Neural progenitor cell (in vitro differentiated cells): ENCODE measurements around the gene LGALS7B.

Experiments used
- CTCF ChIP-seq: fragments of 200-600 bp; sonication (generic); IDR thresholded peaks from 2 replicates; pipeline ENCODE4 v1.5.1; 2017; ENCODE audit warnings: antibody characterized with exemption, mild to moderate bottlenecking
- EZH2phosphoT487 ChIP-seq: fragments of 200-600 bp; sonication (generic); IDR thresholded peaks from 2 replicates; pipeline ENCODE4 v1.6.1; 2017; ENCODE audit warnings: antibody characterized with exemption

GRCh38 chr19:38774181-38774950, 14.6 kb upstream of the LGALS7B start:
- no peak for TF ChIP-seq EZH2phosphoT487
- no peak for TF ChIP-seq CTCF
